Pancreas (tissue), 10 donors: ENCODE measurements around the gene SLC6A1. TPM values are rescaled to one million over a fixed set of nuclear protein-coding genes. Genes with fewer than 3 reads are reported as not detected.

ENCODE experiments used
- ATAC-seq, 4 donors: fragments of 200-7000 bp; cut with Tn5 transposase; one replicate each; pipeline versions ENCODE4 v1.8.0 to v1.9.1; 2020; ENCODE audit warnings: mild to moderate bottlenecking in 4 of 4, moderate library complexity in 4 of 4
- DNase-seq, 6 donors: peaks; one replicate each; pipeline ENCODE4 v3.0.0-alpha.2; 2020
- FAIRE-seq: peaks from 2 replicates; lab custom pipeline; 2012; peaks lifted over from hg19 to GRCh38; lab: Jason Lieb, UNC
- H3K27ac ChIP-seq, 4 donors: fragments of 200-600 bp; sonication (generic); 1 replicate in 3 of 4; 2 replicates in 1 of 4; pipeline versions ENCODE4 v1.5.0 to v1.8.0; 2020
- H3K27me3 ChIP-seq, 4 donors: fragments of 200-600 bp; one replicate each; pipeline ENCODE4 v1.8.0; 2021
- H3K36me3 ChIP-seq, 3 donors: fragments of 200-600 bp; sonication (generic) in 1 of 3; one replicate each; pipeline versions ENCODE4 v1.5.0 to v1.8.0; 2020 to 2021
- H3K4me1 ChIP-seq, 3 donors: fragments of 200-600 bp; one replicate each; pipeline ENCODE4 v1.8.0; 2021
- H3K4me3 ChIP-seq, 4 donors: fragments of 200-600 bp; sonication (generic) in 2 of 4; one replicate each; pipeline versions ENCODE4 v1.5.0 to v1.8.0; 2020 to 2021
- H3K9me3 ChIP-seq, 4 donors: fragments of 200-600 bp; one replicate each; pipeline ENCODE4 v1.8.0; 2021
- WGBS, 2 donors: extraction: QIAGEN DNeasy Blood & Tissue Kit; methylation state at CpG; one replicate each; pipeline ENCODE4 v1.1.7; 2013; 5-methylcytosine and 5-hydroxymethylcytosine counted together
- intact Hi-C, 3 donors: fragments of 100-400 bp; cut with DNase I; formaldehyde crosslinking; loops; one replicate each; pipeline versions ENCODE4 v1.11.1 to v1.14.2; 2022
- polyA plus RNA-seq, 2 donors: library from polyadenylated mRNA; stranded (reverse); fragments of 200-250 nt; gene quantifications; one replicate each; pipeline ENCODE4 v1.2.3, GENCODE V29; 2013
- total RNA-seq, 6 donors: library from RNA; stranded (reverse); fragmentation: NEBNext Ultra II Directional in 4 of 6; extraction: Animal tissue kit (Norgen Biotek cat#: 25700) in 4 of 6; gene quantifications; one replicate each; pipeline versions ENCODE4 v1.2.1 to v1.2.4, GENCODE V29; 2021 to 2023
- TF ChIP-seq, protein P1 (sequence below), 4 donors: fragments of 200-600 bp; sonication (generic) in 3 of 4; IDR thresholded peaks; one replicate each; pipeline versions ENCODE4 v1.5.0 to v1.8.0; 2021; ENCODE audit warnings: antibody characterized with exemption in 4 of 4
- donor health status: healthy with polysubstance abuse.
- donor health status: DM: no; HTN: no; CAD: no; lungs with moderate emphysema.
- donor health status: DM: no; HTN: no; CAD: no.
- donor health status: control.
- donor health status: control.
- donor health status: Bipolar disorder and iron deficiency.
- donor health status: DM: yes; HTN: yes; CAD: no.
- donor health status: DM: no; HTN: no; CAD: no.
- donor health status: DM: no; HTN: no; CAD: no.
- donor health status: DM: yes; HTN: yes; CAD: no.

The SLC6A1 gene
- total and polyA plus RNA-seq, 8 donors = 0.19 to 1.7 (median 0.35) TPM; not detected in 1

DNA sequence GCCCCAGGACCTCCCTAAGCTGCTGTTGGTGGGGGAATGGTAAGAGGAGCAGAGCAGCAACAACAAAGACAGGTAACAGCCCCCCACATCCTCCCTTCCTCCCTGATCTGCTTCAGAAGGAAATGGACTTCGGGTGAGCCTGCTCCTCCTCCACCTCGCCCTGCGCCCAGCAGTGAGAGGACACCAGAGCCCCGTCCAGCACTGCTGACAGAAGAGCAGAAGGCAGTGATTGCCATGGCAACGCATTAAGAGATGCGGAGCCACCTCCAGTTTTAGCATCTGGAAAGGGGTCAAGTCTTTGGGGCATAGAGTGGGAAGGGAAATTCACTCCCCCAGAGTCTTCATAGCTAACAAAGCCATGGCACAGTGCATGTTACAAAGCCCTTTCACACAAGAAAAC is 84.2 kb downstream of the SLC6A1 start:
- FAIRE-seq = no peak
- TF ChIP-seq, protein P1, sequence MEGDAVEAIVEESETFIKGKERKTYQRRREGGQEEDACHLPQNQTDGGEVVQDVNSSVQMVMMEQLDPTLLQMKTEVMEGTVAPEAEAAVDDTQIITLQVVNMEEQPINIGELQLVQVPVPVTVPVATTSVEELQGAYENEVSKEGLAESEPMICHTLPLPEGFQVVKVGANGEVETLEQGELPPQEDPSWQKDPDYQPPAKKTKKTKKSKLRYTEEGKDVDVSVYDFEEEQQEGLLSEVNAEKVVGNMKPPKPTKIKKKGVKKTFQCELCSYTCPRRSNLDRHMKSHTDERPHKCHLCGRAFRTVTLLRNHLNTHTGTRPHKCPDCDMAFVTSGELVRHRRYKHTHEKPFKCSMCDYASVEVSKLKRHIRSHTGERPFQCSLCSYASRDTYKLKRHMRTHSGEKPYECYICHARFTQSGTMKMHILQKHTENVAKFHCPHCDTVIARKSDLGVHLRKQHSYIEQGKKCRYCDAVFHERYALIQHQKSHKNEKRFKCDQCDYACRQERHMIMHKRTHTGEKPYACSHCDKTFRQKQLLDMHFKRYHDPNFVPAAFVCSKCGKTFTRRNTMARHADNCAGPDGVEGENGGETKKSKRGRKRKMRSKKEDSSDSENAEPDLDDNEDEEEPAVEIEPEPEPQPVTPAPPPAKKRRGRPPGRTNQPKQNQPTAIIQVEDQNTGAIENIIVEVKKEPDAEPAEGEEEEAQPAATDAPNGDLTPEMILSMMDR (IDR thresholded peaks at IDR 0.05) = no peak
- H3K27ac ChIP-seq = no peak overlapping the region
- WGBS, 2 donors = 45 to 57% methylated on average over 6 of the region's 6 CpGs
- no peaks in the 10 kb centered on the region for H3K9me3 ChIP-seq
- H3K4me1 ChIP-seq = no peaks in the 10 kb centered on the region
- no peaks in the 10 kb centered on the region for H3K27me3 ChIP-seq
- no peak for DNase-seq
- no peak overlapping the region for H3K4me3 ChIP-seq
- no peaks in the 10 kb centered on the region for H3K36me3 ChIP-seq
- intact Hi-C loops = no loop called here
- ATAC-seq = no peak

GRCh38 chr3:11077466-11077865 is 84.9 kb downstream of the SLC6A1 start:
- H3K4me1 ChIP-seq = no peaks in the 10 kb centered on the region
- no peaks in the 10 kb centered on the region for H3K27me3 ChIP-seq
- H3K9me3 ChIP-seq = no peaks in the 10 kb centered on the region
- TF ChIP-seq, protein P1 (IDR thresholded peaks at IDR 0.05) = no peak
- intact Hi-C loops = no loop called here
- no peak overlapping the region for H3K27ac ChIP-seq
- no peak overlapping the region for H3K4me3 ChIP-seq
- WGBS, 2 donors = 67 to 79% methylated on average over 2 of the region's 2 CpGs
- no peaks in the 10 kb centered on the region for H3K36me3 ChIP-seq
- no peak for DNase-seq
- peak in 2 of 4 donors; percentile 39 to 53 for ATAC-seq
- FAIRE-seq = no peak

DNA sequence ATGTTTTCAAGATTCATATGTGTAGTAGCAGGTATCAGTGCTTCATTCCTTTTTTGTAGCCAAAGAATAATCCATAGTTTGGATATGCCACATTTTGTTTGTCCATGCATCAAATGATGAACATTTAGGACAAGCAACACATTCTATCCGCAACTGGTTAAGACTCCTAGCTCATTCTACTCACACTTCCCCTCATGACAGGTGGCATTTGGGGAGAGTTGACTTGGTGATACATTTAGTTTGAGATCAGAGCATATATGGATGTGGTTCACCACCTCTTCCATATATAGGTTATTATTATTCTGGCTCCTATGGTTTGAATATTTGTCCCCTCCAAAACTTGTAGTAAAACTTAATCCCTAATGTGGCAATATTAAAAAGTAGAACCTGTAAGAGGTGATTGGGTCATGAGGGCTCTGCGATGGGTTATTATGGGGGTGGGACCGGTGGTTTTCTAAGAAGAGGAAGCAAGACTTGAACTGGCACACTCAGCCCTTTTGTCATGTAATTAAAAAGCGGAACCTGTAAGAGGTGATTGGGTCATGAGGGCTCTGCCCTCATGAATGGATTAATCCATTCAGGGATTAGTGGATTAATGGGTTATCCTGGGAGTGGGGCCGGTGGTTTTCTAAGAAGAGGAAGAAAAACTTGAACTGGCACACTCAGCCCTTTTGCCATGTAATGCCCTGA is 86.4 kb downstream of the SLC6A1 start:
- TF ChIP-seq, protein P1 (IDR thresholded peaks at IDR 0.05) = no peak
- Histone ChIP-seq H3K9me3 (no peaks in the 10 kb centered on the region), H3K4me3 (no peak overlapping the region), H3K27ac (no peak overlapping the region), H3K27me3 (no peaks in the 10 kb centered on the region), H3K36me3 (no peaks in the 10 kb centered on the region), H3K4me1 (no peaks in the 10 kb centered on the region)
- DNase-seq = no peak
- FAIRE-seq = no peak
- ATAC-seq = peak in 2 of 4 donors; percentile 33 to 44
- 69 to 74% methylated on average over 5 of the region's 5 CpGs for WGBS, 2 donors
- intact Hi-C loops = no loop called here

DNA sequence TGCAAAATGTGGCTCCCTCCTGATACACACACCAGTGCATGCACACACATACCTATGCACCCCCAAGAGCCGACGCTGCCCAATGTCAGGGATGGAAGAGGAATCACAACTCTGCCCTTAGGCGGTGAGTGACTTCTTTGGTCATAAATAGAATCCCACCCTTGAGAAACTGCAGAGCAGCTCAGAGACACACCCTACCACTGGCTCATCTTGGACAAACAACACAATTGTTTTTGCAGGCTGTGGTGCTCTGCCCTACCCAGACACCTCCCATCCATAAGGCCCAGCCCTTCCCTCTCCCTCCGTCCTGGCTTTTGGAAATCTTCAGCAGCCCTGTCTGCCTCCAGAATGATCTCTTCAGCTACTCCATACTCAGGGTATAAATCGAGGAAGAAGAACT is 87.9 kb downstream of the SLC6A1 start:
- intact Hi-C loops = no loop called here
- H3K36me3 ChIP-seq = no peaks in the 10 kb centered on the region
- no peaks in the 10 kb centered on the region for H3K27me3 ChIP-seq
- no peak for FAIRE-seq
- no peak for DNase-seq
- H3K4me1 ChIP-seq = no peaks in the 10 kb centered on the region
- no peak overlapping the region for H3K27ac ChIP-seq
- no peak for ATAC-seq
- TF ChIP-seq, protein P1 (IDR thresholded peaks at IDR 0.05) = no peak
- no peak overlapping the region for H3K4me3 ChIP-seq
- WGBS, 2 donors = 69 to 79% methylated on average over 5 of the region's 5 CpGs
- H3K9me3 ChIP-seq = no peaks in the 10 kb centered on the region

GRCh38 chr3:11084098-11084497 is 91.5 kb downstream of the SLC6A1 start:
- 36 to 47% methylated on average over 2 of the region's 2 CpGs for WGBS, 2 donors
- Histone ChIP-seq H3K27me3 (no peaks in the 10 kb centered on the region), H3K4me3 (no peak overlapping the region), H3K27ac (no peak overlapping the region), H3K36me3 (no peaks in the 10 kb centered on the region), H3K4me1 (no peaks in the 10 kb centered on the region), H3K9me3 (no peaks in the 10 kb centered on the region)
- ATAC-seq = no peak
- intact Hi-C loops = no loop called here
- TF ChIP-seq, protein P1 (IDR thresholded peaks at IDR 0.05) = no peak
- no peak for DNase-seq
- no peak for FAIRE-seq
